HG02938 (cell line): ENCODE measurements around the gene TCF7.

Experiments
- ATAC-seq: cut with Tn5 transposase; IDR thresholded peaks from one replicate; pipeline ENCODE4 v1.9.1; 2021; ENCODE audit warnings: mild to moderate bottlenecking, moderate library complexity; ENCODE audit not compliant: unreplicated experiment

TCF7 gene

DNA sequence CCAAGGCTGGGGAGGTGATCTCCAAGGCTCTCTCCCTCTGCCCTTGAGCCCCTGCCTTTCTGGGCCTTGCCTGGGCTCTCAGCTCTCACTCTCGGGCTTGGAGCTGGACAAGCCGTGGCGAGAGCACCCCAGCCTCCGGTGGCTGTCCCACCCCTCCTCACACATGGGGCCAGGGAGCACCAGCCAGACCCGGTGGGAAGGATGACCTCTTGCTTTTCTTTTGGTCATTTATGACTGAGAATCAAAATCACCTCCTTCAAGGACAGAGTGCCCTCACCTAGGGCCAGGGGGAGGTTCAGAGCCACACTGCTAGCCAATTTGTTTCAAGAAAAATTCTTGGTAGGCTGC lies 14.1 kb downstream of the TCF7 start:
- ATAC-seq = no peak

DNA sequence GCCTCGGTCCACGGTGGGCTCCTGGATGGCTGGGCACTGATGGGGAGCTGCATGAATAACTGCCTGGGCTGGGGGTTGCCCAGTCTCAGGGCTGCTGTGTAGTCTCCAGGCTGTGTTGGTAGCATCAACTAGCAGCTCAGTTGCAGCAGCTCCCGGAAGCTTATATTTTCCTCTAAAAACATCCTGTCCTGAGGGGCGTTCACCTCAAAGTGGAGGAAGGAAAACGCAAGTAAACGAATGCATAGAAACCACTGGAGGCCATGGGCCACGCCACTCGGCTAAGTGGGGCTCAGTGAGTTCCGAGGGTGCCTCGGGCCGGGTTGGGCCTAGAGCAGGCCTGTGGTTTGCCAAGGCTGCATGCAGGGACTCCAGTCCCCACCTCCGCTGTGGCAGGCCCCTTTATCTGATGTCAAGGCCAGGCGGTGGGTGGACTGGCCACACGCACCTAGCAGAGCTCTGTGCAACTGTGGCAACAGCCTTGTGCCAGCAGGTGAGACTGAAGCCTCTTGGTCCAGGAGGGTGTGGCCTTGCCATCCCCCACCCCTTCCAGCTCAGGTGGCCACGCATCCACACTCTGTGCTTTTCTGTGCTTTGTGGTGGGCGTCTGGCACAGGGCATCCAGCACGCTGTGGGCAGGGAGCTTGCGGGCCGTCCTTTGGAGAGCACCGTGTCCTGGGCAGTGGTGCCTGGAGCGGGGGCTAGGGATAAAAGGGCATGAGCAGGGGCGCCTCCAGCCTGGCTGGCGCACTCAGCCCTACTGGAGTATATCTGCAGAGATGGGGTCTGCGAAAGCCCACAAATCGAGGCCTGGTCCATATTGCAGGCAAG lies 15.1 kb downstream of the TCF7 start:
- no peak for ATAC-seq

DNA sequence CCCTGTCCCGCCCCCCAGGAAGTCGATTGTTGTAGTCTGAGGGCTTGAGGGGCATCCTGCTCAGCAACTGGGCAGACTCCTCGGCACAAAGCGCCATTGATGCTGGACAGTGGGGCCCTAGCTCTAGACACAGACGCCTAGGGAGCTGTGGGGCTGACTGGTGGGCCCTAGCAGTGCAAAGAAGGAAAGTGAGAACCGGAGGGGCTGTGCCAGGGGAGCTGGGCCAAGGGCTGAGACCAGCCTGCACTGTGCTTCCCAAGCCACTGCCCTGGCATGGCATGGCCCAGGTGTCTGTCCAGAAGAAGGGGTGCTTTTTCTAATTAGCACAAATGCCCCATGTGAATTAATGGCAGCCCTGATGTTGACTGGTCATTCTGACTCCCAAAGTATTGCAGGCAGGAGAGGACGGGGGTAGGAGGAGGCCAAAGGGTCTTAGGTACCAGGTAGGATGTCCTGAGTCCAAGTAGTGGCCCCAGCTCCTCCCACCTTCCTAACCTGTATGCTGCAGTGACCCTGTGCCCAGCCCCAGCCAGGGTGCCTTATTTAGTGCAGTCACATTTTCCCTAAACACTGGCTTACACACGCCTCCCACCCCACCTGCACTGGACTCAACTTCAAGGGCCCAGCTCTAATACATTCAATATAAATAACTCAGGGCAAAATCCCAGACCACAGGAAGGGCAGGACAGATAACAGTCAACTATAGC lies 15.9 kb downstream of the TCF7 start:
- ATAC-seq = no peak

DNA sequence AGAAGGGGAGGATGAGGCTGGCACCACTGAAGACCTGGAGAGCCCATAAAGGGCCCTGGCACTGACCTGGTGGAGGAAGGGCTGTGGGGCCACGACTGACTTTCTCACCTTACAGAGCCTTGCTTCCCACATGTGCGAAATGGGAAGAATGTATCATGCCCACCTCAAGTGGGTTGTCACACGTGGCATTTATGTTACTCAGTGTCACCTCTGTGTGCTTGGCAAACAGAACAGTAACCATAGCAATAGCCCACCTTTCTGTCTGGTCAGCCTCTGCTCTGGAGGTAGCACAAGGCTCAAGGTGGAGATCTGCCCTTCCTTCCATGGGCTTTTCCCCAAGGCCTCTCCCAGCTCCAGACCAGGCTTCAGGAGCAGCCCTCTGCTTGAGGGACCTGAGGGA lies 16.7 kb downstream of the TCF7 start:
- no peak for ATAC-seq

DNA sequence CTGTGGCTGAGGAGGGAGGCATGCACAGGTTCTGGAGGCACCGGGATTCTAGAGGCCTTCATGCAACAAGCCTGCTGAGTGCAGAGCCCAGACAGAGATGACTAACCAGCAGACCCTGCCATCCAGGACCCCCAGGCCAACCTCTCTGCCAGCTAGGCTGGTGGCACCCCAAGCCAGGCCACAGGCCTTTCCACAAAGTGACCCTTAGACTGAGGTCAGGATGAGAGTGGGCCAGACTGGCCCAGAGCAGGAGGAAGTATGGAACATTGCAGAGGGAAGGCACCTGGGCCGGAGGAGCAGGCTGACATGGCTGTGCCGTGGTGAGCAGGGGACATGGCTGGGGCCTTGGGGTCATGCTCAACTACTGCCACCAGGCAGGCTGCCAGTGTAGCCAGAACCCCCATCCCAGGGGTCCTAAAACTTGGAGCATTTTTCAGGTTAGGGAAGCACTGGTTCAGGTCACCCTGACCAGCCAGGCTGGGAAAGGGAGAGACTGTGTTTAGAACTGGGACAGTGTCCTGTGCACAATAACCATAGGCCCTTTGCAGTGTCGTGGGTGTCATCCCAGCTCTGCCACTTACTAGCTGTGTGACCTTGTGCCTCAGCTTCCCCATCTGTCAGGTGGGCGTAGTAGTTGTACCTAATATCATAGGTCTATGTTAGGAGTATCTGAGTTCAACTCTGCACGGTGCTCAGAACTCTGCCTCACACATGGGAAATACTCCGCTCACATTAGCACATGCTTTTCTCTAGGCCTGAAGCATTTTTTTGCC lies 17.3 kb downstream of the TCF7 start:
- ATAC-seq = no peak

DNA sequence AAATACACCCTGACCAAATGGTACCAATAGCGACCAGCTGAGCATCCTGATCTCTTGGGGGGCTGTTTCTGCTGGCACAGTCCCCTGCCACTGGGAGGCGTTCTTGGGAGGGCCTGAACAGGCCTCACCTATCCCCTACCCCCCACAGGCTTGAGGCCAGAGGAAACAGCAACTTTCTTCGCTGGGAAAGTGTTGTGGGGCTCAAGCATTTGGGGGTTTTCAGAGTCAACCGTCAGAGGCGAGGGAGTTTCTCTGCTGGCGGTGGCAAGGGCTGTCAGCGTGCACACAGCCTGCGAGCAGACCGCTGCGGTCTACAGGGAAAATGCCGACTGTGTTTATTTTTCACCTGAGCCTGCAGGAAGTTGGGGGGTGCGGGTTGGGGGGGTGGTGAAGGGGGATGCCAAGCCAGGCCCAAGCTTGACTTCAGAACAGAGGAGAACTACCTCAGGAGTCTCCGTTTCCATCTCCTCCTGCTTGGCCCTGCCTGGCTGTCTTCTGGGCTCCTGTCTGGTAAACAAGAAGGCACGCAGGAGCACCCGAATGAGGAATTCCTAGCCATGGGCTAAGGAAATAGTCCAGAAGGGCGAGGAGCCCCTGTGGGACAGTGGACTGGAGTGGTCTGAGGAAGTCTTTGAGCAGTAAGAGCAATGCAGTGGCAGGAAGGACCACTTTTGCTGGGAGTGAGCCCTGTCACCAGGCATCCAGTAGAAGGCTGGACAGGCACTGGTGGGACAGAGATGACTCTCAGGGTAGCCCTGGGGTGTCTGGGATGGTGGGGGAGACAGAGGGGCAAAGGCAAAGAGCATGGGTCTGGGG lies 18.1 kb downstream of the TCF7 start:
- ATAC-seq = peak; percentile 58

DNA sequence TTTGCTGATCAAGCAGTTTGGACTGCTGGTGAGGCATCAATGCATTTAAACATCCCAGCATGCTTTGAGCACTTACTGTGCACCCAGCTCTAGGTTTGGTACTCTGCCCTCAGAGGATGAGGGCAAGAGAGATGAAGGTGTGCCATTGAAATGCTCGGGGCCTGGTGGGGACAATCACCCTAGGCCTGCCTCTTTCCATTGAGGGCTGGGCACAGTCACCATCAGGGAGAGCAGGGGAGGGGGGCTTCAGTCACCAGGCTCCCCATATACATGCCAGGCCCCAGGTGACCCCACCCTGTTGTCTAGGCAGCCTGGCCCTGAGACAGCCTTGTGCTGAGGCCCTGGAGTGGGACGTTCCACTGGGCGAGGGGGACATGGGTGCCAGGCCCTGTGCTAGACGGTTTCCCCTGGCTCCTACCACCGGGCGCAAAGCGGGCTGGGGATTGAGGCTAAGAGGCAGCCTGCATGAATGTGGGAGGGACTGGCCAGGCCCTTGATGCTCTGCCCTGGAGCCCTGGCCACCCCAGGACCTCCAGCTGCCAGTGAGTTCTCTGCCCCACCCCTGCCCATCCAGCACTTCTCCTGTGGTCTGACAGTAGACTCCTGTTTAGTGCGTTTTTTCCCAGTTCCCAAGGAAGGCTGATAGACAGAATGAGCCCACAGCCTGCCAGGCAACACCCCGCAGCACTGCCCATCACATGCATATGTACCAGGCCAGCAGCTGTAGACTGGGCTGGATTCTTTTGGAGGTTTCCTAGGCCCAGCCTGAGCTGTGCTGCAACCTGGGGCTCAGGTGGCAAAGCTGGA lies 18.9 kb downstream of the TCF7 start:
- ATAC-seq = no peak

DNA sequence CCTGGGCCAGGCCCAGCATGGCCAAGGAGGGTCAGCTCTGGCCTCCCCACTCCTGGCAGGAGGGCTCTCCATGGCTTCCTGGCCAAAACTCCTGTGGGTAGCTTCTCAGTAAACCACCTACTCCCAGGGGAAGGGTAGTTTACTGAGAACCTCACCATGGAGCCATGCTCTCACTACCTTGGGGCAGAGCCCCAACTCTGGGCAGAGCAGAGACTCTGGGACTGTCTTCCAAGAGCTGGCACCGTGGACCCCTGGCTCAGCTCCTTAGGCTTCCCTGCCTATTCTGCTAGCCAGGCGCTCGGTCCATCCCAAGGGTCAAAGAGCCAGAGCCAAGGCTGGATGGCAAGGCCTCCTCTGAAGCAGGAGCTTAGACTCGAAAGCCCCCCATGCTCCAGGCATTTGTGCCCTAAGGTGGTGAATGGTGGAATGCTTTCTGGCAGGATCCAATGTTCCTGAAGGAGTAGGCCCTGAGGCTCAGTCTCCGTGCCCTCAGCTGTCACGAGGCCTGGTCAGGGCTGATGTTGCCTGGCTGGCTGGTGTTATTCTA lies 19.6 kb downstream of the TCF7 start:
- no peak for ATAC-seq

DNA sequence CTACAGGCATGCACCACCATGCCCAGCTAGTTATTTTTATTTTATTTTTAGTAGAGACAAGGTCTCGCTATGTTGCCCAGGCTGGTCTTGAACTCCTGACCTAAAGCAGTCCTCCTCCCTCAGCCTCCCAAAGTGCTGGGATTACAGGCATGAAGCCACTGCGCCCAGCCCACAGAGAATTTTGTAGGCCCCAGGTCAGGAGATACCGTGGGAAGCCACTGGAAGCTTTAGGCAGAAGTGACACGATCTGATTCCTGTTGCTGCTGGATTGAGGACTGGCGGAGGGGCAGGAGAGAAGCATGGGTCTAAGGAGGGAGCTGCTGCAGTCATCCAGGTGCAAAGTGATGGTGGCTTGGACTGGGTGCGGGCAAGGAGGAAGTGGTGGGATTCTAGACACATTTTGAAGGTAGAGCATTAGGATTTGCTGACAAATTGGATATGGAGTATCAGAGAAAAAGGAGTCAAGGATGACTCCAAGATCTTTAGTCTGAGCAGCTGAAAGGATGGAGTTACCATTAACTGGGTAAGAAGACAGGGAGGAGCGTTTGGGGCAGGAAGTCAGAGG lies 20.7 kb downstream of the TCF7 start:
- no peak for ATAC-seq

DNA sequence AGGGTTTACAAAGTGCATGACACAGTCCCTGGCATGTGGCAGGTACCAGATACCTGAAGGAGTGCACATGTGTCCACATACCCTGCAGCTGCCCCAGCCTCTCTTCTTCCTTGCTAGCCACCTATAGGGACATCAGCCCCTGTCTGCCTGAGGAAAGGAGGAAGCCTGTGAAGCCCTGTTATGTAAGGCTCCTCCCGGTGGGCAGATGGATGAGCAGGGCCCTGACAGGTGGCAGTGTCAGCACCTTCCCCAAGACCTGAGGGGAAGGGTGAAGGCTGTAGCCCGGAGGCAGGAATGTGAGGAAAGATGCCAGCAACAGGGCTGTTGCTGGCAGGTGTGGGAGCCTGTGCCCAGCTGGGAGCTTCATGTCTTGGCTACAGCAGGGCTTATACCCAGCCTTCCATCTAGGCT lies 21.7 kb downstream of the TCF7 start:
- no peak for ATAC-seq

DNA sequence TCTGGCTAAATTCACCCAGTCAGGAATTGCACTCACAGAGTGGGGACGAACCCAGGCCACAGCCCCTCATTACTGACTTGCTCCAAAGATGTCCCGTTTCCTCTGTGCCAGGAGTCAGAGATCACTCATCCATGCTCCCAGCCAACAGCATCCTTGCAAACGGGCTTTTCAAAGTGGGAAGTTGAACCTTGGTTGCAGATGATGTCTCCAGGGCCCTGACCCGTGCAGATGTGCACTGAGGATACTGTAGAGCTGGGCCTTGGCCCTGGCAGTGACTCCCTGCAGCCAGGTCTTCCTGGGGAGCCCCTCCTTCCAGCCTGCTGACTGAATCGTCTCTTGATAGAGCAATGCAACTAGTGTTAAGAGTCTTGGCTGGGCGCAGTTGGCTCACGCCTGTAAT lies 22.3 kb downstream of the TCF7 start:
- ATAC-seq = no peak

DNA sequence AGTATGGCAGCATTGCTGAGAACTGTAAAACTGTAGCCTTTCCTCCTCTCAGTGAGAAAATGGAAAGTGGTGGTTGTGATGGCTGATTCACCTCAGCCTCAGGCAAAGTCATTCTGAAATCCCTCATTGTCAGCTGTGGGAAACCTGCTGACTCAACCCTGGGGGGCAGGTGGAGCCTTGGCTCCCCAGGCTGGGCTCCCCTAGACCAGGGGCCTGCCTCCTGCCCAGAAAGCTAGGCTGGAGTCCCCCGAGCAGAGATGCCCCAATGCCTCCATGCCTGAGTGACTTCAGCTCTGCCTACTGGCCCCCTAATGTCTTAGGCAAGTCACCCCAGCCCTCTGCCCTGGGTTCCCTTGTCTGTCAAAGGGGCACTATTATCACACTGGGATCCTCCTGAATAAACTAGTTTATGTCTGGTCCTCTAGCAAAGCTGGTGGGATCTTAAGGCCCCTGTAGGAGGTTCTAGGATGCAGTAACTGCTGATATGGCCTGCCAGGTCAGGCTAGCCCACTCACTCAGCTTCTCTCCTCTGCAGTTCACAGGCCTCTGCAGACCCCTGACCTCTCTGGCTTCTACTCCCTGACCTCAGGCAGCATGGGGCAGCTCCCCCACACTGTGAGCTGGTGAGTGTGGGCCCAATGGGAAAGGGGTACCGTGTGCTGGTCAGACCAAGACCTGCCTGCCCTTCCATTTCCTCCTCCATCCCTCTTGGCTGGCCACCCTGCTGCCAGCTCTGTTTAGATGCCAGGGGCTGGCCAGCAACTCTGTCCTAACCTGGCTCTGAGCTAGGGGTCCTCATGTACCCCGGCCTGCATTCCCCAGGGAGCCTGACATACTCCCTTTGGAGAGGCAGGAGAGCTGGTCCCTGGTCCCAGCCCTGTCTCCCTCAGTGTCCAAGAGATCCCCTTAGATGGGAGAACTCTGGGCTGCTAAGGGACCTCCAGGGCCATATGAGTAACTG lies 24.2 kb downstream of the TCF7 start:
- peak; percentile 63 for ATAC-seq

DNA sequence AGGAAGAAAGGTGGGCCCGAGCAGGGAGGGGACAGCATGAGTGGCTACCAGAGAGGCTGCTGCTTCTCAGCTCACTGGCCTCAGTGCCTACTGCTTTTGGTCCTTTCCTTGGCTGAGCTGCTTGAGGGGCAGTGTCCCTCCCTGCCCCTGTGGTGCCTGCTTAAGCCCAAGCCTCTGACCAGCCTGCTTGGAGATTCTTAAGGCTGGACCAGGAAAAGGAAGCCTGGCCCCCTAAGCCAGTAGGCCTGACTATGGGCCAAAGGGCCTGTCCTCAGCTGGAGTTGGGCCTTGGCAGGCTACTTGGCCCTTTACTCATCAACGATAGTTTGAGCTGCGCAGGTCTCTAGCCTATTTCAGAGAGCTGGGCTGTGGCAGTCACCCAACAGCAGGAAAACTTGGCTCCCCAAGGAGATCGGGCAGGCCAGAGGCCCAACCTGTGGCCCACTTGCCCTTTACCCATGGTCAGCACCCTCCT lies 24.9 kb downstream of the TCF7 start:
- ATAC-seq = no peak

DNA sequence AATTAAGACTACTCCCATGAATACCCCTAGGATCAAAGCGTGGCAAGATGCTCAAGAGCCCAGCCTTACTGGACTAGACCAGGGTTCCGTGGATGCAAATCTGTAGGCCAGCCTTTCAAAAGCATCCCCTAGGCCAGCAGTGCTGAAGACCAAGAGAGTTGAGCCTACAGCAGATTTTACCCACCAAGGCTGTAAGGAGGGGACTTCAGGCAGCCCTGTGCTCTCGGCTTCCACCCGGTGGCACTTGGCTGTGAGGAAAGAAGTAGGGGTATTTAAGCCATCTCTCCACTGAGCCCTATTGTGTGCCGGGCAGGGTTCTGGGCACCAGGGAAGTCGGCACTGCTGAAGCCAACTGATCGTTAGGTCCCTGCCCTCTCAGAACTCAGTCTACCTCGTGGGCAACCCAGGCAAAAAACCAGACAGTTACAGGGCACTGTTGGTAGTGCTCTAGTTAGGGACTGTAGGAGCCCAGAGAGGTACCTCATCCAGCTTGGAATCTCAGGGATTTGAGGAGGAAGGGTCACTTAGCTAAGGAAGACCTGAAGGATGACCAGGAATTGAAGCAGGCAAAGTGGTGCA lies 25.5 kb downstream of the TCF7 start:
- no peak for ATAC-seq

DNA sequence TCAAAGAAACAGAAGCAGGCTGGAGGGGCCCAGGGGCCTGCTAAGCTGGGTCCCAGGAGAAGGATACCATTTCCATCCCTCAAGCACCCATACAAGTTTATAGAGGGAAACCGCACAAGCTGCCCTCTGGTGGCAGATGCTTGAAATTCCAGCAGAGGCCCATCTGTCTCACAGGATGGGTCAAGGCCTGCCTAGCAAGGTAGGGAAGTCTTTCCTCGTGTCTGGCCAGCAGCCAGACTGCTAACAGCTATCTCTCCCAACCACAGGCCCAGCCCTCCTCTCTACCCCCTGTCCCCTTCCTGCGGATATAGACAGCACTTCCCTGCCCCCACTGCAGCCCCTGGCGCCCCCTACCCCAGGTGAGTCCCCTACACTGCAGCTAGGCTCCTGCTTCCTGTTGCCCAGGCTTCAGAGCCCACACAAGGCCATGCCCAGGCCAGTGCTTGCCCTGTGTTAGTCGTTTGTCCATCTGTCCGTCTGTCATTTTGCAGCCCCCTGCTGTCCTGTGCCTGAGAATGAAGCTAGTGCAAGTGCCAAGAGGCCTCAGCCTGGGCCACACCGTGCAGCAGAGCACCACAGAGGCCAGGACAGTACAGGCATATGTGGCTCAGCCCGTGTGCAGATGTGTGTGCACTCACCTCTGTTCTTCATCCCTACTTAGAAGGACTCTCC lies 26.2 kb downstream of the TCF7 start:
- ATAC-seq = peak; percentile 53

DNA sequence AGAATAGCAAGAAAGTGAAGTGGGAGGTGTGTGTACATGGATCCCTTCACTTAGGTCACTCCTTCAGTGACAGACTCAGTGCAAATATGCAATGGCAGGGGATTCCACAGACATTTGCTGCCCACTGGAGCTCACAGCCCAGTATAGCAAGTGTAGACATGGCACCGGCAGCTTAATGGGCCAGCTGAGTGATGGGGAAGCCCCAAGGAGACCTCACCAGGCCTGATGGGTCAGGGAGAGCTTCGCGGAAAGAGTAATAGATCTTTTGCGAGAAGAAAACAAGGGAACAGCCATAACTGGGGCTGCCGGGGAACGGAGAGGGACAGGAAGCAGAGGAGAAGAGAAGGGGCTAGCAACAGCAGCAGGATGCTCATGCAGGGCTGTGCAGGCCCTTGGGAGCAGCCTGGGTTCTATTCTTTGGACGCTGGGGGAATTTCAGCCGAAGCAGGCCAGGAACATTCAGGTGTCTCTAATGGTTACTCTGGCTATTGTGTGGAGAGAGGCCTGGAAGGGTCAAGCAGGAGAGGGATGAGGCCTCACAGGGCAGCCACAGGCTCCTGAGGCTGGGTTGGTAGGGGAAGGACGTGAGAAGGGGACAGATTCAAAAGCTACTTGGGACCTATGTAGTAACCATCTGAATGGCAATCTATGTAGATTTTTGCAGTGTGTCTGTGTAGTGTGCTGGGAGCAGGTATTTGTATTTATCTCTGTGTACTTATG lies 27.0 kb downstream of the TCF7 start:
- ATAC-seq = no peak

DNA sequence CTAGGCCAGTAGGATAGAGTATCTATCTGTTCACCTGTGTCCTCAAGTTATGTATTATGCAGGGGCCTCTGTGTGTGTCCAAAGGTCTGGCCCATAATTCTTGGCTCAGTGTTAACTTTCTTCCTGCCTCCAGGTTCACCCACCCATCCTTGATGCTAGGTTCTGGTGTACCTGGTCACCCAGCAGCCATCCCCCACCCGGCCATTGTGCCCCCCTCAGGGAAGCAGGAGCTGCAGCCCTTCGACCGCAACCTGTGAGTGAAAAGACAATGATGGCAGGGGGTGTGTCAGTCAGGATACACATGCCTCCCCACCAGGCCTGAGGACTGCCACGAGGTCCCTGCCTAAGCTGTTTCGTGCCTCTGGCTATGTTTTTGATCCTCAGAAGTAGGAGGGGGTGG lies 27.6 kb downstream of the TCF7 start:
- ATAC-seq = no peak
